Panc1 (cell line): ENCODE results near the gene VAC14. TPM values are rescaled to one million over a fixed set of nuclear protein-coding genes. Genes with fewer than 3 reads are reported as not detected.

Source experiments
- ATAC-seq: fragments of 200-7000 bp; cut with Tn5 transposase; 2 replicates; pipeline ENCODE4 v1.9.1; 2020; ENCODE audit warnings: mild to moderate bottlenecking, moderate library complexity
- BruUV-seq: library from RNA; stranded (reverse); fragments of 400-500 nt; replicated peaks from 2 replicates; lab custom pipeline; 2021; lab: Mats Ljungman, UMichigan
- CTCF ChIA-PET: fragments of 300-600 bp; sonication (Branson Sonifier 250); formaldehyde crosslinking; loops from one replicate; lab custom pipeline; 2022; ENCODE audit warnings: antibody characterized with exemption; lab: Charles Lee
- POLR2A ChIA-PET: fragments of 300-600 bp; sonication (Branson Sonifier 250); formaldehyde crosslinking; loops from one replicate; lab custom pipeline; 2022; ENCODE audit warnings: antibody characterized with exemption; lab: Charles Lee
- DNase-seq: peaks from one replicate; pipeline ENCODE4 v3.0.0-alpha.2; 2010; ENCODE audit warnings: low read depth, low spot score
- H3K27ac ChIP-seq: 2 replicates; pipeline ENCODE4 v1.5.1; 2011; ENCODE audit warnings: mild to moderate bottlenecking, low read length, inconsistent platforms
- H3K27me3 ChIP-seq: fragments of 200-500 bp; sonication (Bioruptor generic); 2 replicates; pipeline ENCODE4 v1.6.0; 2014; ENCODE audit warnings: low read length, inconsistent platforms; ENCODE audit not compliant: control insufficient read depth, insufficient read depth
- H3K36me3 ChIP-seq: fragments of 200-500 bp; sonication (Bioruptor generic); 2 replicates; pipeline ENCODE4 v1.5.1; 2014; ENCODE audit warnings: inconsistent platforms, mild to moderate bottlenecking, low read length, moderate library complexity; ENCODE audit not compliant: control insufficient read depth, insufficient read depth
- H3K4me1 ChIP-seq: 2 replicates; pipeline ENCODE4 v1.5.1; 2011; ENCODE audit warnings: inconsistent platforms, mild to moderate bottlenecking, low read length, moderate library complexity; ENCODE audit not compliant: control insufficient read depth, insufficient read depth
- H3K4me3 ChIP-seq, 2 experiments: 2 replicates each; pipeline ENCODE4 v1.5.1; 2011 to 2012; ENCODE audit warnings: low read depth in 2 of 2, low read length in 2 of 2, mild to moderate bottlenecking in 2 of 2, inconsistent platforms in 1 of 2, moderate library complexity in 1 of 2
- H3K9me3 ChIP-seq: fragments of 200-500 bp; sonication (Bioruptor generic); 2 replicates; pipeline ENCODE4 v1.5.1; 2014; ENCODE audit warnings: low read depth, mild to moderate bottlenecking, inconsistent platforms, low read length, moderate library complexity; ENCODE audit not compliant: control insufficient read depth, insufficient read depth
- POLR2AphosphoS5 ChIP-seq: IDR thresholded peaks from 2 replicates; pipeline ENCODE4 v1.6.1; 2012; ENCODE audit warnings: mild to moderate bottlenecking, low read depth, low read length, moderate library complexity
- SIN3A ChIP-seq: IDR thresholded peaks from 2 replicates; pipeline ENCODE4 v1.6.1; 2012; ENCODE audit warnings: low read depth, mild to moderate bottlenecking, low read length, moderate library complexity, borderline replicate concordance; ENCODE audit not compliant: insufficient read depth
- TCF7L2 ChIP-seq: IDR thresholded peaks from 2 replicates; pipeline ENCODE4 v1.6.1; 2011; ENCODE audit warnings: mild to moderate bottlenecking, low read depth, low read length, inconsistent platforms
- in situ Hi-C: cut with HindIII; loops from 2 replicates; pipeline ENCODE4 v1.10.0; 2016; ENCODE audit warnings: low sequenced_read_pairs, low pct_unique_long_range_greater_than_20kb
- intact Hi-C: fragments of 100-400 bp; cut with micrococcal nuclease; formaldehyde crosslinking; loops from one replicate; pipeline ENCODE4 v1.10.0; 2022; ENCODE audit not compliant: unreplicated experiment
- total RNA-seq: library from RNA; stranded (reverse); gene quantifications from one replicate; pipeline ENCODE4 v1.2.1, GENCODE V29; 2021; ENCODE audit not compliant: unreplicated experiment
- TF ChIP-seq, protein P1 (sequence below), 2 experiments: IDR thresholded peaks; 2 replicates each; pipeline ENCODE4 v1.6.1; 2011 to 2012; ENCODE audit warnings: low read depth in 2 of 2, control low read depth in 1 of 2, low read length in 1 of 2, mild to moderate bottlenecking in 1 of 2, moderate library complexity in 1 of 2; ENCODE audit not compliant: insufficient read depth in 1 of 2
- TF ChIP-seq, protein P2 (sequence below): fragments of 450-650 bp; IDR thresholded peaks from 2 replicates; pipeline ENCODE4 v1.5.1; 2017; ENCODE audit warnings: mild to moderate bottlenecking

Gene VAC14
- total RNA-seq, 1 experiment from 2014 or later, result 37.9 TPM

DNA sequence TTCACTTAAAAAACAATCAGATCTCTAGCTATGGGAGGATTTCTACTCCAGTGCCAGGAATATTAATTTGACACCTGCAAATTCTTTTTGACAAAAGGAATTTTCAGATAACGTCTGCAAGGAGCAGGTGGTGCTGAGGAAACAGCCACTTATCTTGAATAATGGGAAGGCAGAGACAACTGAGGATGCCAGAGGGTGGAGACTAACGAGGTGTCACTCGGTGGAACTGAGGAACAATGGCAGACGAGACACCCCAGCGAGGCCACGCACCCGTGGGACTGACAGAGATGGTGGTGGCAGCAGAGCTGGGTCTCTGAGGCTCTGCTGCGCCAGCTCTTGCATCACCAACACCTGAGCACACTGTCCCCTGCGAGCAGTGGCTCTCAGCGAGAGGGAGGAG lies 42.2 kb downstream of the VAC14 start:
- no peak for DNase-seq
- no peak overlapping the region for H3K4me3 ChIP-seq
- TF ChIP-seq, protein P1, sequence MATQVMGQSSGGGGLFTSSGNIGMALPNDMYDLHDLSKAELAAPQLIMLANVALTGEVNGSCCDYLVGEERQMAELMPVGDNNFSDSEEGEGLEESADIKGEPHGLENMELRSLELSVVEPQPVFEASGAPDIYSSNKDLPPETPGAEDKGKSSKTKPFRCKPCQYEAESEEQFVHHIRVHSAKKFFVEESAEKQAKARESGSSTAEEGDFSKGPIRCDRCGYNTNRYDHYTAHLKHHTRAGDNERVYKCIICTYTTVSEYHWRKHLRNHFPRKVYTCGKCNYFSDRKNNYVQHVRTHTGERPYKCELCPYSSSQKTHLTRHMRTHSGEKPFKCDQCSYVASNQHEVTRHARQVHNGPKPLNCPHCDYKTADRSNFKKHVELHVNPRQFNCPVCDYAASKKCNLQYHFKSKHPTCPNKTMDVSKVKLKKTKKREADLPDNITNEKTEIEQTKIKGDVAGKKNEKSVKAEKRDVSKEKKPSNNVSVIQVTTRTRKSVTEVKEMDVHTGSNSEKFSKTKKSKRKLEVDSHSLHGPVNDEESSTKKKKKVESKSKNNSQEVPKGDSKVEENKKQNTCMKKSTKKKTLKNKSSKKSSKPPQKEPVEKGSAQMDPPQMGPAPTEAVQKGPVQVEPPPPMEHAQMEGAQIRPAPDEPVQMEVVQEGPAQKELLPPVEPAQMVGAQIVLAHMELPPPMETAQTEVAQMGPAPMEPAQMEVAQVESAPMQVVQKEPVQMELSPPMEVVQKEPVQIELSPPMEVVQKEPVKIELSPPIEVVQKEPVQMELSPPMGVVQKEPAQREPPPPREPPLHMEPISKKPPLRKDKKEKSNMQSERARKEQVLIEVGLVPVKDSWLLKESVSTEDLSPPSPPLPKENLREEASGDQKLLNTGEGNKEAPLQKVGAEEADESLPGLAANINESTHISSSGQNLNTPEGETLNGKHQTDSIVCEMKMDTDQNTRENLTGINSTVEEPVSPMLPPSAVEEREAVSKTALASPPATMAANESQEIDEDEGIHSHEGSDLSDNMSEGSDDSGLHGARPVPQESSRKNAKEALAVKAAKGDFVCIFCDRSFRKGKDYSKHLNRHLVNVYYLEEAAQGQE (IDR thresholded peaks at IDR 0.05; ENCODE audit: insufficient read depth in 1 of 2, low read depth in 2 of 2, low read length in 1 of 2), result no peak
- TF ChIP-seq POLR2AphosphoS5, result no peak
- TF ChIP-seq, protein P2, sequence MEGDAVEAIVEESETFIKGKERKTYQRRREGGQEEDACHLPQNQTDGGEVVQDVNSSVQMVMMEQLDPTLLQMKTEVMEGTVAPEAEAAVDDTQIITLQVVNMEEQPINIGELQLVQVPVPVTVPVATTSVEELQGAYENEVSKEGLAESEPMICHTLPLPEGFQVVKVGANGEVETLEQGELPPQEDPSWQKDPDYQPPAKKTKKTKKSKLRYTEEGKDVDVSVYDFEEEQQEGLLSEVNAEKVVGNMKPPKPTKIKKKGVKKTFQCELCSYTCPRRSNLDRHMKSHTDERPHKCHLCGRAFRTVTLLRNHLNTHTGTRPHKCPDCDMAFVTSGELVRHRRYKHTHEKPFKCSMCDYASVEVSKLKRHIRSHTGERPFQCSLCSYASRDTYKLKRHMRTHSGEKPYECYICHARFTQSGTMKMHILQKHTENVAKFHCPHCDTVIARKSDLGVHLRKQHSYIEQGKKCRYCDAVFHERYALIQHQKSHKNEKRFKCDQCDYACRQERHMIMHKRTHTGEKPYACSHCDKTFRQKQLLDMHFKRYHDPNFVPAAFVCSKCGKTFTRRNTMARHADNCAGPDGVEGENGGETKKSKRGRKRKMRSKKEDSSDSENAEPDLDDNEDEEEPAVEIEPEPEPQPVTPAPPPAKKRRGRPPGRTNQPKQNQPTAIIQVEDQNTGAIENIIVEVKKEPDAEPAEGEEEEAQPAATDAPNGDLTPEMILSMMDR, result no peak
- no peak for TF ChIP-seq SIN3A
- TF ChIP-seq TCF7L2, result no peak
- CTCF ChIA-PET, result no interaction called here
- no TSS peak for BruUV-seq
- no peaks in the 10 kb centered on the region for H3K36me3 ChIP-seq
- POLR2A ChIA-PET, result no interaction called here
- ATAC-seq, result no peak
- in situ Hi-C loops (no loop called here), intact Hi-C loops (no loop called here)
- no peak overlapping the region for H3K27ac ChIP-seq
- peaks cover 2% of the 10 kb centered on the region; the same call in 1 of the 2 replicates for H3K4me1 ChIP-seq
- H3K9me3 ChIP-seq, result no peaks in the 10 kb centered on the region
- H3K27me3 ChIP-seq, result no peaks in the 10 kb centered on the region

DNA sequence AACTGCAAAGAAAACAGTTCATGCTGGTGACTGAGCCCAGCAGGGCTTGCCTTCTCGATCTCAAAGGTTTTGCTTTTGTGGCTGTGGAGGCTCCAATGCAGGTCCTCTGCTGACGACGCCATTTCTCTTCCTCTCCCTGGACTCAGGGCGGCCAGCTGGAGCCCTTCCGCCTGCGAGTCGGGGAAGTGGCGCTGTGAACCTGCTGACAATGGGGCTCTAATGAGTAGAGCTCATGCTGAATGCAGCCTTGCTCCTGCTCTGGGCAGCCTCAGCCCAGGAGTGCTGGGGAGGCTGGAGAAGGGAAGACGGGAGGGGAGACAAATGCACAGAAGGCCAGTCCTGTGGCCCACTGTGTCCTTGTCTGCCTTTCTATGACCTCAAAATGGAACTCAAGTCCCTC lies 43.8 kb downstream of the VAC14 start:
- ATAC-seq (no peak), DNase-seq (no peak)
- Histone ChIP-seq H3K27ac (no peak overlapping the region), H3K9me3 (no peaks in the 10 kb centered on the region), H3K36me3 (no peaks in the 10 kb centered on the region), H3K27me3 (no peaks in the 10 kb centered on the region), H3K4me3 (no peak overlapping the region), H3K4me1 (peaks cover 2% of the 10 kb centered on the region; the same call in 1 of the 2 replicates)
- CTCF ChIA-PET, result no interaction called here
- intact Hi-C loops, result no loop called here
- BruUV-seq, result no TSS peak
- POLR2A ChIA-PET, result no interaction called here
- in situ Hi-C loops, result no loop called here
- TF ChIP-seq POLR2AphosphoS5, result no peak
- TF ChIP-seq, protein P1 (IDR thresholded peaks at IDR 0.05; ENCODE audit: insufficient read depth in 1 of 2, low read depth in 2 of 2, low read length in 1 of 2), result no peak
- TF ChIP-seq, protein P2, result no peak
- no peak for TF ChIP-seq SIN3A
- TF ChIP-seq TCF7L2, result no peak
